ENCODE measurements around the gene DSCAML1.
"Not testable (repeated sequence)": the region's sequence is repeated elsewhere in the genome, so short reads cannot be mapped to it uniquely, and the experiment has no call there.

Gene DSCAML1

DNA sequence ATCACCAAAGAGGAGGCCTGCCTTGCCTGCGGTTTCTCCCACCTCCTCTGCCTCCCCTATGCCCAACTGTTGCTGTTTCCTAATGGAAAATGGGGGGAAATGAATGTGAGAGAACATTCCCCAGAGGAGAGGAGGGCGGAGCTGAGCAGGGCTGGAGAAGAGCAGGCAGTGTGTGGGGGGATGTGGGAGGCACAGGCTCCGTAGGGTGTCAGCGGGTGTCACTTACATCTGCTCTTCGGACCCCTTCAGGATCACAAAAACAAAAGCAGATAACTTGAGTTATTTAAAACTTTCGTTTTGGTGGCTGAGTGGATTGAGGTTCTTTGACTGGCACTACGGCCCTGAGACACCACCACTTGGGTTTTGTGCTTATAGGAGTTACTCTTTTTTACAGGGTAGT, 375.5 kb downstream of the DSCAML1 start:
- no peak for DNase-seq (ENCODE audit: low read depth)

DNA sequence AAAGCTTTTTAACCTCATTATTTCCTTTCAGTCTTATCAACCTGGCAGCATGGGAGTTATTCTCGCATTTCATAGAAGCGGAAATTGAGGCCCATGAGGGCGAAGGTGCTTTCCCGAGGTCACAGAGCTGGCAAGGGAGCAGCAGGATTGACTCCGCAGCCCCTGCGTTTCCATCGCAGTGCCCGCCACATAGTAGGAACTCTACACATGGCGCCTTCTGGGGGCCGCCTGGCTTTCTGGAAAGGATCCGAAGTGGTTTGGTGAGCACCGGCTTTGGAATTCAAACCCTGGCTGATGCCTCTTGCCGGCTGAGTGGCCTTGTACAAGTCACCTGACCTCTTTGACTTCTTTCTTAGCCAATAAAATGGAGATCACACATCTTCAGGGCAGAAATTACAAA, 376.0 kb downstream of the DSCAML1 start:
- no peak for DNase-seq (ENCODE audit: low read depth)

DNA sequence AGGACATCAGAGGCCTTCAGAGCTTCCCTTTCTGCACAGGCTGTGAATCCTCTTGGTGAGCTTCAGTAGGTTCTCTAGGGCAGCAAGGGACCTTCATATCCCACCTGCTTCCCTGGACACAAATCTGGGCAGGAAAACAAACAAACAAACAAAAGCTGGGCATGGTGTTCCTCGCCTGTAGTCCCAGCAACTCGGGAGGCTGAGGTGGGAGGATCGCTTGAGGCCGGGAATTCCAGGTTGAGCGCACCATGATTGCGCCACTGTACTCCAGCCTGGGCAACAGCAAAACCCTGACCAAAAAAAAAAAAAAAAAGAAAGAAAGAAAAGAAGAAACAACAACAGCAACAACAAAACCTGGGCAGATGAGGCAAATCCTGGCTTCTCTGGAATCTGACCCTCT, 376.4 kb downstream of the DSCAML1 start:
- DNase-seq (ENCODE audit: low read depth) = no peak

DNA sequence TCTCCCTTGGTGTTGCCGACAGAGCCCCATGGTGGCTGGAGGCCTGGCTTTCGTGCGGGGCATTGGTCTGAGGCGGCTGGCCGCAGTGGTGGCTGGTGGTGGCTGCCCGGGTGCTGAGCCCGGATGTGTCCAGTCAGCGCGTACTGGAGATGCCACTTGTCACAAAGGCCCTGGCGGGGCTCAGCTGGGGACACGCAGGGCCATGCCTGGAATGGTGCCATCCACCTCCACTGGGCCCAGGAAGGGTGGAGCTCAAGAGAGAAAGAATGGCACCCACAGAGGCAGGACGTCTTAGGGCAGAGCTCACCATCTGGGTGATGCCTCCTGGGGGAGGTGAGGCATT, 376.9 kb downstream of the DSCAML1 start:
- DNase-seq (ENCODE audit: low read depth) = no peak

DNA sequence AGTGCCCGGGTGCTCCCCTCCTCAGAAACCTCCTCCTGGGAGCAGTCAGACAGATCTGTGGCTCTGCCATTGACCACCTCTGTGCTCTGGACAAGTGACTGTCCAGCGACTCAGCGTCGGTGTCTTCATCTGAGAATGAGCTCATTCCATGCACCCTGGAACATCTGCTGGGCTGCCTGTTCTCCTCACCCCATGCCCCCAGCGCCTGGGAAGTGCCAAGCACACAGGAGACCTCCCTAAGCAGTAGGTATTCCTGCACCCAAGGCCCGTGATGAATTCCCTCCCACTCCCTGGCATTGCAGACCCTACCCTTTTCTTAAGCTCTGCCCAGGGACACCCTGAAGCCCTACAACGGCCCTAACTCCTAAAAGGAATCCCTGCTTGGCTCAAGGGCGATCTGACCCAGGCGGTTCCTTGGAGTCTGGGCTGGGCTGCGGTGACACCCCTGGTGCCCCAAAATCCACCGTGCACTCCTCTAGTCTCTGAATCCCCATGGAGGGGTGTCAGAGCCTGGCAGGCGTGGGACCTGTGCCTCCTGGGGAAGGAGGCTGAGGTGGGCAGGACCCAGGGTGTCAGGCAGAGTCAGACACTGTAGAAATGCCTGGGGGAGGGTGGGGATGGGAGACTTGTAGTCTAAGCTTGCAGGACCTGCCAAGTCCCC, 377.4 kb downstream of the DSCAML1 start:
- DNase-seq (ENCODE audit: low read depth) = no peak

DNA sequence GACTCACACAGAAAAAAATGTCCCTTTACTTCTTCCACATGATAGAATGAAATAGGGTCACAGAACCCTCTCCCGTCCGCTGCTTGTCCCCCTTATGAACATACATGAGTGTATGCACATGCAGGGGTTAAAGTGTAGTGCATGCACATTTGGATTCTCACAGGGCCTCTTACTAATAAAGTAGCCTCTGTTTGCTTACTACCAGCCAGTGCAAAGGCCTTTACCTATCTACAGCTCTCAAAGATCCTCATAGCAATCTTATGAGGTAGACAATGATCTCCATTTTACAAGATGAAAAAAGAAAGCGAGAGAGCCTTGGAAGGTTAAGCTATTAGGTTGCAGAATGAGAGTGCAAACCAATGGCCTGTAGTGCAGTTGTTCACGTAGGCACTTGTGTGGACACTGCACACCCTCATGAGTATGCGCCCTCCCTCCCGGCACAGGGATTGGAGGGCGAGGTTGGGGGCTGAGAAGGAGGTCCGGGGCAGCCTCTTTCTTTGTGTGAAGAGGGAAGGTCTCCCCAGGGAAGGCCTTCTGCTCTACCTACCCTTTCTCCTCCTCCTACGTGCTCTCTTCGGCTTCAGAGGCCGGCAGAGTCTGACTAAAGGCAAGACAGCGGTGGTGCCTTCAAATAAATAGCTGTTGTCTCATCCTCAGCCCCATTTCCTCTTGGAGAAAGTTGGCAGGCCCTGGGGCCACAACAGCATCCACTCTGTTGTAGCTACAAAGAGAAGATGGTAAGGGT, 378.1 kb downstream of the DSCAML1 start:
- DNase-seq (ENCODE audit: low read depth) = no peak

DNA sequence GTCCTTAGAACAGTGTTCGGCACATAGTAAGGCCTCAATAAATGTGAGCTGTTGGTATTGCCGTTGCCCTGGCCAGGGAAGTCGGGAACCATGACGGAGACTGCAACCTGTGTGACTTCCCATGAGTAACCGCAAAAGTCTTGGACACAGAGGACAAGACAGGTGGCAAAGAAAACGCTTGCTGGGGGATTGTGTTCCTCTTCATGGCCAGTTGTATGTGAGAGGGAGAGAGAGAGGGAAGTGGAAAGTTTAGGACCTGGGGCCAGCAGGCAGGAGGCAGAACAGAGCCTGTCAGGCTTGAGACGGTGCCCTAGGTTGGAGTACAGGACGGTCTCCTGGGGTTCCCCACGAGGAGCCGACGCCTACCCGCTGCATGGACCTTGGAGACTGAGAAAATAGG, 379.2 kb downstream of the DSCAML1 start:
- DNase-seq (ENCODE audit: low read depth) = no peak

DNA sequence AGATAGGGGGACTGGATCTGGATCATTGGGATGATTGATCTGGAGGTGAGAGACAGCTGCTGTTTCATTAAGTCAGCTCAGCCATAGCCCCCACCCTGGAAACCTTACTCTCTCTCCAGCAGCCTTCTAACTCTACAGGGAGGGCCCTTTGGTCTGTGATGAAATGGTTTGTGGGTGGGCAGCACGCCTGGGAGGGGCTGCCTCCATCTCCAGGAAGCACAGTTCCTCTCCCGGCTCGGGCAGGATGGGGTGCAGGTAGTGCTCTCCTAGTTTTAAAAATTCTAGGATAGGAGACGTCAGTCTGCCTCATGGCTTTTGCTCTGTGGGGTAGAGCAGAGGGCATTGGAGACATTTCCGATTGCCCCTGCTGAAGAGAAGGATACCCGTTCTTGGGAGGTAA, 379.7 kb downstream of the DSCAML1 start:
- DNase-seq (ENCODE audit: low read depth) = no peak

DNA sequence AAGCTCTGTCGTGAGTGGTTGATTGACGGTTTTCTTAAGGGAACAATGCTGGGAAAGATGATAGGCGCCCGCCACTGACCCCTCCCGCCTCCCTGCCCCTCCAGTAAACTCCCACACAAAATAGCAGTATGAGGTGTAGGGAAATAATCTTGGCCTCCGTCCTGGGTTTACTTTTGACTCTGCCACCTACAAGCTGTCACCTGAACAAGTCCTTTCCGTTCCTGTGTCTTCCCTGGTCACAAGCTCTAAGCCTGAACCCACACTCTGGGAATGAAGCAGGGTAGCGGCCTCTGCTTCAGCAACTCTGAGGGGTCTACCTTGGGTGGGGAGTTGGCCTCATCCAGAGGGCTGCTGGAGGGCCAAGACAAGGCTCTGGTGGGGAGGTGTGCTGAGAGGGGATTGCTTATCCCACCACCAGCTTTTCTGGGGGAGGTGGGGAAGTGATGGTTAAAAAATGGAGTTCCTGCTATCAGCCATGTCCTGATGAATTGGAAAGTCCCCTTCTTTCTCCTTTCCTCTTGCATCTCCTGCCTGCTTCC, 381.6 kb downstream of the DSCAML1 start:
- no peak for DNase-seq (ENCODE audit: low read depth)

DNA sequence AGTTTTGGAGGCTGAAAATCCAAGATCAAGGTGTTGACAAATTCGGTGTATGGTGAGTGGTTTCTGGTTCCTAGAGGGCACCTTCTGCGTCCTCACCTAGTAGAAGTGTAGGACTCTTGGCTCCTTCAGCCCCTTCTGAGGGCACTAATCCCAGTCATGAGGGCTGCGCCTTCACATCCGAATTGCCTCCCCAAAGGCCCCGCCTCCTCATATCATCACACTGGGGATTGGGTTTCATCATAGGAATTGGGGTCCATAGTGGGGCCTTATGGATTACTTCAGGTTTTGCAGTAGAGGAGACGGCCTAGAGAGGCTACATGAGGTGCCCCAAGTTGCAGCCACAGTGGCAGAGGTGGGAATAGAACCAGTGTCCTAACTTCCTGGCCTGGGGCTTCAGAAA, 382.3 kb downstream of the DSCAML1 start:
- no peak for DNase-seq (ENCODE audit: low read depth)

DNA sequence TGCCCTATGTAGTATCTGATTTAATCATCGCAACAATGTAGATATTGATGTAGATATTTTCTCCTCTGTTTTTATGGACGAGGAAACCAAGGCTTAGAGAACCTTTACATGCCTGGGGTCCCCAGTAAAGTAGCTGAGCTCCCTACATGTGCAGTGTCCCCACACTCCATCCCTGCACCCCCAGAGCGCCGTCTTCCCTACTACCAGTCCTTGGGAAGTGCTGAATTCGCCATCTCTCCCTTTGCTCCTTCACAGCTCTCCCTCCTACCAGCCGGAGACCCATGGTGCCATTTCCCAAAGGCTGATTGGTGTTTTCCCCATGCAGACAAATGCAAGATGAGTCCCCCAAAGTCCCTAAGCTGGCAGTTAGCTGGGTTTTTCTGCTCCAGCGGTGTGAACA, 383.4 kb downstream of the DSCAML1 start:
- DNase-seq (ENCODE audit: low read depth) = no peak

DNA sequence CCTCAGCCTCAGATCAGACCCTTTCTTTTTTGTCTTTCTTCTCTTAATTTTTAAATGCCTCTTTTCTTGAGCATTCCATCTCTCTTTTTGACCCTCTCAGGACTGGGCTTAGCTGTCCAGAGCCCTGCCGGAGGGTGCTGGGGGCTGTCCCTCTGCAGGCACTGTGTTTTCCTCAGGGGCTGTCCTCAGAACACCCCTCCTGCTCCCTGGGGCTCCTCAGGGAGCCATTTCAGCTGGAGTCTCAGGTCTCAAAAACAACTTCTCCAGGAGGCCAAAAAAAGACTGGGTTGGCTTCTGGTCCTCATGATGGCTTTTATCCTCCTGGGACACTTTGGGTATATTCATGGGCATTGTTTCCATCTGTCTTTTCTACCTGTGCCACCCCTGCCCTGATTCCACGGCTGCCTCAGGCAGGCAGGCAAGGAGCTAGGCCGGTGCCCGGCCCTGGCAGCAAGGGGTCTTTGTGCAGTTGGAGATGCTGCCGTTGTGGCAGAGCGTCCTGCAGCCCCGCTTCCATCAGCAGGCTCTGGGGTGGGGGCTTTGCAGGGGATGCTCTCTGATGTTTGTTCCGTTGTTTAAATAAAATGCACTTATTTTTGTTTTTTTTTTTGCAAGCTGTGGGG, 384.3 kb downstream of the DSCAML1 start:
- DNase-seq (ENCODE audit: low read depth) = no peak

DNA sequence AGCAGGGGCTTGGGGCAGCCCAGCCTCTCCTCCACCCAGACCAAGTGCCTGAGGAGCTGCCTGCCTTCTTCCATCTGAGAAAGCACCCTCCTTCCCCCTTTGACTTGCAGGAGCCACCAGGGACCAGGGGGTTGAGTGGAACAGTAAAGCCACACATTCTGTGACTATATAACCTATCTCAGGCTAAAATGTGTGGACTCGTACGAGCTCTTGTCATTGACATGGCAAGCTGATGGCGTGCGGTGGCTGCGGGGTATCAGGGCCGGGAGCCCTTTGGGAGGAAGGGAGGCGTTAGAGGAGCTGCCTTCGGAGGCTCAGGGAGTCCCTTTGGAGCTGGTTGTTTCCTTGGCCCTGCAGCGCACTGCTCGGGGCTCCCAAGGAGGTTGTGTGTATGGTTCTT, 384.8 kb downstream of the DSCAML1 start:
- no peak for DNase-seq (ENCODE audit: low read depth)

DNA sequence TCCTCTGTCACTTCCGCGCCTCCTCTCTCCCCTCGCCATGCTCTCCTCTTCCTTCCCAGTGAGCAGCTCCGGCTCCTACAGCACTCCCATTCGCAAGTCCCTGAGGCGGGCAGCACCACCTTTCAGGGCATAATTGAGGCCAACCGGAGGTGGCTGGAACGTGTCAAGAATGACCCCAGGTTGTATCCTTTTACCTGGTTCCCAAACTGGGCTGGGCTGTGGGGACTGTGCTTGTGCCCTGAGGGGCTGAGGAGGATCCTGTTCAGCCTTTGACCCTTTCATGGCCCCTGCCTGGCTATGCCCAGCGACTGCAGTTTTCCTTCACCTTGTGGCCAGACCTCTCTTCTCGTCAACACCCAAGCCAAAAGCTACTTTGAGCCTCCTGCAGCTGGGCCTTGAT, 385.3 kb downstream of the DSCAML1 start:
- no peak for DNase-seq (ENCODE audit: low read depth)

DNA sequence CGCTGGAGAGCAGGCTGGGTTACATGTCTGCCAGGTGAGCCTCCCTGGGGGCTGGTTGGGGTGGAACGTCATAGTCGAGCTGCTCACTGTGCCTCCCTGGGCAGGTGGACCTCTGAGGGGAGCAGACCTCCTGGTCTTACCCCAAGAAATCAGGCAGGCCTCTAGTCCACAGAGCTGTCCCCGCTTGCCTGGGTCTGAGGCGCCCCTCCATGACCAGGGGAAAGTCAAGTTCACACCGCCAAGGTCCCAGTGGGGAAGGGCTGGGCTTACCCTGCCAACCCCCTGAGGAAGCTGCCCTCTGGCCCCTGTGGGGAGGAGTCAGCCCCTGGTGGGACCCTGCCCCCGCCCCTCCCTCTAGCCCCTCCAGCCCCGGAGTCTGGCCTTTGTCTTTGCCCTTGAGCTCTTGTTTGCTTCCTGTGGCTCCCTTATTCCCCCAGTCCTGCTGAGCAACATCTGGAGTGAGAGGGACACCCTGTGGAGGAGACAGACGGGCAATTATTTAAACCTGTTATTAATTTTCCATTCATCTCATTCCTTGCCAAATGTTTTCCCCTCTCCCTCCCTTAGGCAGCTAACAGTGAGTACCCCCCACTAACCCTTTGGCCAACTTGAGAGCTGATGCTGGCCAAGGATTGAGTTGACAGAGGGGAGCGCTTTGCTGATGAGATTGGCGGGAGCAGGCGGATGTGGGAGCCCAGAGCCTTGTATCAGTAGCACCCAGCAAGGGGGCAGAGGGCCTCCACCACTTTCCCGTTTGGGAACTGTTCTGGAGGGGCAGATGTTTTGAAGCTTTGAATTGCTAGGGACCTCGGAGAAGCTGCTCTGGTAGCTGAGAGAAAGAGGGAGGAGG, 385.9 kb downstream of the DSCAML1 start:
- no peak for DNase-seq (ENCODE audit: low read depth)

DNA sequence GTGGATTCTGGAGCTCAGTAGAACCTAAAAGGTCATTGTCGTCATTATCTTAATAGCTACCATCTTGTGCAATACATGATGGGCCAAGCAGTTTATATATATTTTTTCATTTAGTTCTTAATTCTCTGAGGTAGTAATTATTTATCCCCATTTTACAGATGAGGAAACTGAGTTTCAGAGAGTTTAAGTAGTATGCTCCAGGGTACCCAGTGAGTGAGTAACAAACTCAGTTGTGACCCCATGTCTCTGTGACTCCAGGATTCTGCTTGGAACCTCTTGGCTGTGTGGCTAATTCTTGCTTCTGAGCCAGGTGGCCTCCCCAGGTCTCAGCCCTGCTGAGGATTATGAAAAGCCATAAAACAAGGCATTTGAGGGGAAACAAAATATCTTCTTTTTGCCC, 386.8 kb downstream of the DSCAML1 start:
- no peak for DNase-seq (ENCODE audit: low read depth)

DNA sequence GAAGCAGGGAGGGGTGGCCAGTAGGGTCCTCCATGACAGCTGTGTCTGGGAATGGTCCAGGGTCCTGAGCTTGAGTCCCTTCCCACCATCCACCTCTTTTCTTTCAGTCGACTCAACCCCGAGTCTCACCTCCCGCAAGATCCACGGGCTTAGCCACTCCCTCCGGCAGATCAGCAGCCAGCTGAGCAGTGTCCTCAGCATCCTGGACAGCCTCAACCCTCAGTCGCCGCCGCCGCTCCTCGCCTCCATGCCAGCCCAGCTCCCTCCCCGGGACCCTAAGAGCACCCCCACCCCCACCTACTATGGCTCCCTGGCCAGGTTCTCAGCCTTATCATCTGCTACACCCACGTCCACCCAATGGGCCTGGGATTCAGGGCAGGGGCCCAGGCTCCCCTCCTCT, 387.5 kb downstream of the DSCAML1 start:
- no peak for DNase-seq (ENCODE audit: low read depth)

DNA sequence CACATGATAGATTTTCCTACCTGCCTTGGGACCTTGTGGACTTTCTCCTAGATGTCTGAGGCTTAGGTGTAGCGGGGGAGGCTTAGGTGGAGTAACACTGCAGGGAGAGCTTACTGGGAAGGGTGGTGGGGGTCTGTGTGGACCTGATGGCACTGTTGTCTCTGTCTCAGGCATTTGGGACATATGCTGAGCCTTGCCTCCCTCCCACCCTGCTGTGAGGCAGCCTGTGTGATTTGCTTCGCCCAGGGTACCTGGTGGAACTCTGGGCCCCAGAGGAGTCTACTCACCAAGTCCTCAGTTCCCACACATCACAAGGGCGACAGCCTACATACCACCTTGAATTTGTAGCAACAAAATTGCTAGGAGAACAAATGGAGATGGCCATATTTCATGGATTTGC, 388.7 kb downstream of the DSCAML1 start:
- DNase-seq (ENCODE audit: low read depth) = no peak

DNA sequence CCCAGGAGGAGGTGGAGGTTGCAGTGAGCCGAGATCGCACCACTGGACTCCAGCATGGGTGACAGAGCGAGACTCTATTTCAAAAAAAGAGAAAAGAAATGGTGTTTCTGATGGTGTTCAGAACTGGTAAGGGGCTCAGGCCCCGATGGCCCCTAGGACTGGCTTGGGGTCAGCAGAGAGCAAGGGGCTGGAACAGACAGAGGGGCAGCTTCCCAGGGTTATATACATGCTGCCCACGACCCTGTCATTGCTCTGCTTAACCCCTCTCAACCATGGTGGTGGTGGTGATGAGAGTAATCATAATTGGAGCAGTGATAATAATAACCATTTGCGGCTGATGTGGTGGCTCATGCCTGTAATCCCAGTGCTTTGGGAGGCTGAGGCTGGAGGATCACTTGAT, 390.0 kb downstream of the DSCAML1 start:
- DNase-seq (ENCODE audit: low read depth) = no peak

DNA sequence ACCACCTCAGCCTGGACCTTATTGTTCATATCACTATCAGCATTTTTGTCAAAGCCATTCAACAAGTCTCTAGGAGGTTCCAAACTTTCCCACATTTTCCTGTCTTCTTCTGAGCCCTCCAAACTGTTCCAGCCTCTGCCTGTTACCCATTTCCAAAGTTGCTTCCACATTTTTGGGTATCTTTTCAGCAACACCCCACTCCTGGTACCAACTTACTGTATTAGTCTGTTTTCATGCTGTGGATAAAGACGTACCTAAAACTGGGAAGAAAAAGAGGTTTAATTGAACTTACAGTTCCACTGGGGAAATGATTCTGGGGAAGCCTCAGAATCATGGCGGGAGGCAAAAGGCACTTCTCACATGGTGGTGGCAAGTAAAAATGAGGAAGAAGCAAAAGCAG, 391.1 kb downstream of the DSCAML1 start:
- not testable (repeated sequence) for DNase-seq (ENCODE audit: low read depth)

DNA sequence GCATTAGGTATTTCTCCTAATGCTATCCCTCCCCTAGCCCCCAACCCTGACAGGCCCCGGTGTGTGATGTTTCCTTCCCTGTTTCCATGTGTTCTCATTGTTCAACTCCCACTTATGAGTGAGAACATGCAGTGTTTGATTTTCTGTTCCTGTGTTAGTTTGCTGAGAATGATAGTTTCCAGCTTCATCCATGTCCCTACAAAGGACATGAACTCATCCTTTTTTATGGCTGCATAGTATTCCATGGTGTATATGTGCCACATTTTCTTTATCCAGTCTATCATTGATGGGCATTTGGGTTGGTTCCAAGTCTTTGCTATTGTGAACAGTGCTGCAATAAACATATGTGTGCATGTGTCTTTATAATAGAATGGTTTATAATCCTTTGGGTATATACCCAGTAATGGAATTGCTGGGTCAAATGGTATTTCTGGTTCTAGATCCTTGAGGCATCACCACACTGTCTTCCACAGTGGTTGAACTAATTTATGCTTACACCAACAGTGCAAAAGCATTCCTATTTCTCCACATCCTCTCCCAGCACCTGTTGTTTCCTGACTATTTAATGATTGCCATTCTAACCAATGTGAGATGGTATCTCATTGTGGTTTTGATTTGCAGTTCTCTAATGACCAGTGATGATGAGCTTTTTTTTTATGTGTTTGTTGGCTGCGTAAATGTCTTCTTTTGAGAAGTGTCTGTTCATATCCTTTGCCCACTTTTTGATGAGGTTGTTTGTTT, 397.7 kb downstream of the DSCAML1 start:
- DNase-seq (ENCODE audit: low read depth) = not testable (repeated sequence)

DNA sequence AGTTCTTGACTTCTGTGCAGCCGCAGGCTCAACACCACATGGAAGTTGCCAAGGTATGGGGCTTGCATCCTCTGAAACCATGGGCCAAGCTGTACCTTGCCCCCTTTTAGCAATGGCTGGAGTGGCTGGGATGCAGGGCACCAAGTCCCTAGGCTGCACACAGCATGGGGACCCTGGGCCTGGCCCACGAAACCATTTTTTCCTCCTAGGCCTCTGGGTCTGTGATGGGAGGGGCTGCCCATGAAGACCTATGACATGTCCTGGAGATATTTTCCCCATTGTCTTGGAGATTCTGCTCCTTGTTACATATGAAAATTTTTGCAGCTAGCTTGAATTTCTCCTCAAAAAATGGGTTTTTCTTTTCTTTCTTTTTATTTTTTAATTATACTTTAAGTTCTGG, 398.4 kb downstream of the DSCAML1 start:
- DNase-seq (ENCODE audit: low read depth) = not testable (repeated sequence)

Data from activated T-cell treated with anti-CD3 and anti-CD28 coated beads for 1 hour (primary cell).